Liver (tissue), 9 donors: ENCODE measurements around the gene STT3B. TPM values are rescaled to one million over a fixed set of nuclear protein-coding genes. Genes with fewer than 3 reads are reported as not detected.
A peak's percentile ranks its signal among the peaks of the same experiment; 100 is the strongest.

Experiments
- DNase-seq: peaks from one replicate; pipeline ENCODE4 v3.0.0-alpha.2; 2017; ENCODE audit warnings: low spot score
- H3K27ac ChIP-seq, 2 donors: one replicate each; pipeline ENCODE4 v1.7.0; 2013; ENCODE audit warnings: inconsistent platforms in 2 of 2, low read length in 2 of 2, control low read depth in 1 of 2, low read depth in 1 of 2, mild to moderate bottlenecking in 1 of 2
- H3K27me3 ChIP-seq, 4 donors: one replicate each; pipeline versions ENCODE4 v1.6.1 to v1.7.0; 2013; ENCODE audit warnings: low read length in 3 of 4, inconsistent platforms in 1 of 4, mild to moderate bottlenecking in 1 of 4, moderate library complexity in 1 of 4; ENCODE audit not compliant: control insufficient read depth in 4 of 4, insufficient read depth in 4 of 4
- H3K36me3 ChIP-seq, 4 donors: one replicate each; pipeline versions ENCODE4 v1.6.1 to v1.7.0; 2013; ENCODE audit warnings: low read length in 3 of 4, mild to moderate bottlenecking in 3 of 4, low read depth in 1 of 4, moderate library complexity in 1 of 4; ENCODE audit not compliant: control insufficient read depth in 4 of 4, insufficient read depth in 3 of 4
- H3K4me1 ChIP-seq, 4 donors: one replicate each; pipeline versions ENCODE4 v1.6.1 to v1.7.0; 2013; ENCODE audit warnings: low read length in 3 of 4, mild to moderate bottlenecking in 3 of 4, moderate library complexity in 1 of 4; ENCODE audit not compliant: control insufficient read depth in 4 of 4, insufficient read depth in 4 of 4
- H3K4me3 ChIP-seq, 3 donors: one replicate each; pipeline versions ENCODE4 v1.6.1 to v1.7.0; 2013; ENCODE audit warnings: low read length in 3 of 3, control low read depth in 1 of 3, low read depth in 1 of 3, mild to moderate bottlenecking in 1 of 3
- H3K9ac ChIP-seq, 2 donors: one replicate each; pipeline ENCODE4 v1.7.0; 2013; ENCODE audit warnings: low read length in 2 of 2, mild to moderate bottlenecking in 2 of 2, moderate library complexity in 2 of 2, control low read depth in 1 of 2, low read depth in 1 of 2
- H3K9me3 ChIP-seq, 4 donors: one replicate each; pipeline versions ENCODE4 v1.6.1 to v1.7.0; 2013; ENCODE audit warnings: low read length in 3 of 4; ENCODE audit not compliant: control insufficient read depth in 4 of 4
- EGR1 ChIP-seq, 2 donors: IDR thresholded peaks; 2 replicates each; pipeline ENCODE4 v1.6.1; 2016 to 2018; ENCODE audit warnings: antibody characterized with exemption in 2 of 2, low read depth in 2 of 2
- FOXA1 ChIP-seq: IDR thresholded peaks from 2 replicates; pipeline ENCODE4 v1.6.1; 2016; ENCODE audit warnings: antibody characterized with exemption
- FOXA2 ChIP-seq: IDR thresholded peaks from 2 replicates; pipeline ENCODE4 v1.6.1; 2016; ENCODE audit warnings: antibody characterized with exemption
- GABPA ChIP-seq, 2 donors: IDR thresholded peaks in 1 of 2; conservative IDR thresholded peaks in 1 of 2; 2 replicates each; pipeline ENCODE4 v1.6.1; 2016; ENCODE audit warnings: antibody characterized with exemption in 2 of 2, mild to moderate bottlenecking in 1 of 2, moderate library complexity in 1 of 2
- HNF4A ChIP-seq, 2 donors: conservative IDR thresholded peaks; 2 replicates each; pipeline ENCODE4 v1.6.1; 2016; ENCODE audit warnings: antibody characterized with exemption in 2 of 2, mild to moderate bottlenecking in 2 of 2
- HNF4G ChIP-seq: IDR thresholded peaks from 2 replicates; pipeline ENCODE4 v1.6.1; 2016; ENCODE audit warnings: antibody characterized with exemption
- JUND ChIP-seq, 2 donors: IDR thresholded peaks; 2 replicates each; pipeline ENCODE4 v1.6.1; 2016; ENCODE audit warnings: antibody characterized with exemption in 2 of 2
- MAX ChIP-seq: IDR thresholded peaks from 2 replicates; pipeline ENCODE4 v1.6.1; 2016; ENCODE audit warnings: antibody characterized with exemption
- NR2F2 ChIP-seq: IDR thresholded peaks from 2 replicates; pipeline ENCODE4 v1.6.1; 2016; ENCODE audit warnings: antibody characterized with exemption
- RAD21 ChIP-seq, 2 donors: IDR thresholded peaks; 2 replicates each; pipeline ENCODE4 v1.6.1; 2016; ENCODE audit warnings: antibody characterized with exemption in 2 of 2, mild to moderate bottlenecking in 2 of 2
- REST ChIP-seq: IDR thresholded peaks from 2 replicates; pipeline ENCODE4 v1.6.1; 2016; ENCODE audit warnings: antibody characterized with exemption, mild to moderate bottlenecking
- RXRA ChIP-seq, 2 donors: IDR thresholded peaks; 2 replicates each; pipeline ENCODE4 v1.6.1; 2017 to 2018; ENCODE audit warnings: antibody characterized with exemption in 2 of 2, mild to moderate bottlenecking in 1 of 2
- SP1 ChIP-seq: IDR thresholded peaks from 2 replicates; pipeline ENCODE4 v1.6.1; 2018; ENCODE audit warnings: antibody characterized with exemption, mild to moderate bottlenecking
- TAF1 ChIP-seq: conservative IDR thresholded peaks from 2 replicates; pipeline ENCODE4 v1.6.1; 2016; ENCODE audit warnings: antibody characterized with exemption, mild to moderate bottlenecking
- YY1 ChIP-seq: IDR thresholded peaks from 2 replicates; pipeline ENCODE4 v1.6.1; 2016; ENCODE audit warnings: antibody characterized with exemption, mild to moderate bottlenecking
- WGBS: extraction: QIAGEN DNeasy Blood & Tissue Kit; methylation state at CpG from one replicate; pipeline ENCODE4 v1.1.7; 2013; 5-methylcytosine and 5-hydroxymethylcytosine counted together
- polyA plus RNA-seq, 2 donors: library from polyadenylated mRNA; stranded (reverse) in 1 of 2; unstranded in 1 of 2; fragments of 200-250 nt in 1 of 2; fragments of >200 nt in 1 of 2; fragmentation: Nextera tagmentation in 1 of 2; extraction: Ambion mirVana in 1 of 2; gene quantifications; one replicate each; pipeline versions ENCODE4 v1.2.1 to v1.2.3, GENCODE V29; 2013 to 2015
- total RNA-seq, 2 donors: library from RNA; depleted of rRNA; stranded (reverse); fragments of >200 nt; gene quantifications; one replicate each; pipeline ENCODE4 v1.2.3, GENCODE V29; 2014
- TF ChIP-seq, protein P1 (sequence below): IDR thresholded peaks from 2 replicates; pipeline ENCODE4 v1.6.1; 2016; ENCODE audit warnings: antibody characterized with exemption
- TF ChIP-seq, protein P2 (sequence below): fragments of 150-350 bp; IDR thresholded peaks from 2 replicates; pipeline ENCODE4 v1.5.1; 2017; ENCODE audit warnings: improper control_type of control experiment, low read depth, low read length; ENCODE audit not compliant: missing input control
- donor health status: healthy.
- donor health status: healthy.
- donor health status: healthy.
- donor health status: healthy.
- donor health status: healthy.

The STT3B gene
- total and polyA plus RNA-seq, 4 donors: 23.9 to 128 (median 85.5) TPM

GRCh38 chr3:31671451-31671850, 138.7 kb downstream of the STT3B start:
- Histone ChIP-seq H3K4me3 (no peak overlapping the region), H3K36me3 (no peaks in the 10 kb centered on the region)
- DNase-seq: no peak

GRCh38 chr3:31671976-31672375, 139.3 kb downstream of the STT3B start:
- TF ChIP-seq REST (no peak), NR2F2 (peak; percentile 20), RXRA (IDR thresholded peaks at IDR 0.05) (peak; percentile 15 to 27)
- no peaks in the 10 kb centered on the region for H3K9me3 ChIP-seq
- peaks cover 0 to 10% (median 0%) of the 10 kb centered on the region in 4 donors for H3K4me1 ChIP-seq
- no peak overlapping the region for H3K9ac ChIP-seq
- H3K36me3 ChIP-seq: no peaks in the 10 kb centered on the region
- no peaks in the 10 kb centered on the region for H3K27me3 ChIP-seq
- no peak overlapping the region for H3K27ac ChIP-seq
- DNase-seq: no peak
- no peak overlapping the region for H3K4me3 ChIP-seq
- 67% methylated on average over 6 of the region's 6 CpGs for WGBS

More at GRCh38 chr3:31671451-31671850, 138.7 kb downstream of the STT3B start:
- TF ChIP-seq NR2F2 (no peak), TAF1 (no peak), GABPA (IDR thresholded peaks at IDR 0.05 in 1 of 2, conservative IDR thresholded peaks at IDR 0.05 in 1 of 2) (no peak), YY1 (no peak), SP1 (no peak), FOXA1 (no peak), HNF4A (conservative IDR thresholded peaks at IDR 0.05) (no peak), MAX (no peak)
- TF ChIP-seq, protein P1, sequence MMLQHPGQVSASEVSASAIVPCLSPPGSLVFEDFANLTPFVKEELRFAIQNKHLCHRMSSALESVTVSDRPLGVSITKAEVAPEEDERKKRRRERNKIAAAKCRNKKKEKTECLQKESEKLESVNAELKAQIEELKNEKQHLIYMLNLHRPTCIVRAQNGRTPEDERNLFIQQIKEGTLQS: no peak
- WGBS: 88% methylated on average over 2 of the region's 2 CpGs
- no peaks in the 10 kb centered on the region for H3K9me3 ChIP-seq
- no peak overlapping the region for H3K27ac ChIP-seq
- no peaks in the 10 kb centered on the region for H3K27me3 ChIP-seq
- H3K4me1 ChIP-seq: peaks cover 0 to 10% (median 0%) of the 10 kb centered on the region in 4 donors
- H3K9ac ChIP-seq: no peak overlapping the region

DNA sequence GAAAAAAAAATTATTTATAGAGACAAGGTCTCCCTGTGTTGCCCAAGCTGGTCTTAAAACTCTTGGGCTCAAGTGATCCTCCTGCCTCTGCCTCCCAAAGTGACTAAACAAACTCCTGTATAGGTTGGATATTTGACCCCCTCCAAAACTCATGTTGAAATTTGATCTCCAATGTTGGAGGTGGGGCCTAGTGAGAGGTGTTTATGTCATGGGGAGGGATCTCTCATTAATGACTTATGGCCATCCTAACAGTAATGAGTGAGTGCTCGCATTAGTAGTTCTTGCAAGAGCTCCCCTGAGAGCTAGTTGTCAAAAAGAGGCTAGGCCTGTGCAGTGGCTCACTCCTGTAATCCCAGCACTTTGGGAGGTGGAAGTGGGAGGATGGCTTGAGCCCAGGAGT, 141.2 kb downstream of the STT3B start:
- Histone ChIP-seq H3K27ac (no peak overlapping the region), H3K9me3 (no peaks in the 10 kb centered on the region)
- 96% methylated on average over 1 of the region's 1 CpG for WGBS

More for the DNA sequence above, 141.2 kb downstream of the STT3B start:
- Histone ChIP-seq H3K9ac (no peak overlapping the region), H3K27me3 (no peaks in the 10 kb centered on the region), H3K4me1 (peaks cover 0 to 5% (median 0%) of the 10 kb centered on the region in 4 donors), H3K4me3 (no peak overlapping the region), H3K36me3 (no peaks in the 10 kb centered on the region)
- no peak for DNase-seq
- no peak for TF ChIP-seq EGR1 (IDR thresholded peaks at IDR 0.05; ENCODE audit: low read depth in 2 of 2)
- TF ChIP-seq FOXA2: no peak
- TF ChIP-seq FOXA1: no peak
- TF ChIP-seq MAX: no peak
- no peak for TF ChIP-seq RAD21 (IDR thresholded peaks at IDR 0.05)
- TF ChIP-seq HNF4G: no peak
- TF ChIP-seq GABPA (IDR thresholded peaks at IDR 0.05 in 1 of 2, conservative IDR thresholded peaks at IDR 0.05 in 1 of 2): no peak
- TF ChIP-seq, protein P2, sequence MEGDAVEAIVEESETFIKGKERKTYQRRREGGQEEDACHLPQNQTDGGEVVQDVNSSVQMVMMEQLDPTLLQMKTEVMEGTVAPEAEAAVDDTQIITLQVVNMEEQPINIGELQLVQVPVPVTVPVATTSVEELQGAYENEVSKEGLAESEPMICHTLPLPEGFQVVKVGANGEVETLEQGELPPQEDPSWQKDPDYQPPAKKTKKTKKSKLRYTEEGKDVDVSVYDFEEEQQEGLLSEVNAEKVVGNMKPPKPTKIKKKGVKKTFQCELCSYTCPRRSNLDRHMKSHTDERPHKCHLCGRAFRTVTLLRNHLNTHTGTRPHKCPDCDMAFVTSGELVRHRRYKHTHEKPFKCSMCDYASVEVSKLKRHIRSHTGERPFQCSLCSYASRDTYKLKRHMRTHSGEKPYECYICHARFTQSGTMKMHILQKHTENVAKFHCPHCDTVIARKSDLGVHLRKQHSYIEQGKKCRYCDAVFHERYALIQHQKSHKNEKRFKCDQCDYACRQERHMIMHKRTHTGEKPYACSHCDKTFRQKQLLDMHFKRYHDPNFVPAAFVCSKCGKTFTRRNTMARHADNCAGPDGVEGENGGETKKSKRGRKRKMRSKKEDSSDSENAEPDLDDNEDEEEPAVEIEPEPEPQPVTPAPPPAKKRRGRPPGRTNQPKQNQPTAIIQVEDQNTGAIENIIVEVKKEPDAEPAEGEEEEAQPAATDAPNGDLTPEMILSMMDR: no peak
- no peak for TF ChIP-seq NR2F2
- no peak for TF ChIP-seq TAF1
- TF ChIP-seq JUND (IDR thresholded peaks at IDR 0.05): no peak
